ENCODE data around the gene MCUB.
A peak's percentile ranks its signal among the peaks of the same experiment; 100 is the strongest.
"Not testable (repeated sequence)": the region's sequence is repeated elsewhere in the genome, so short reads cannot be mapped to it uniquely, and the experiment has no call there.

Gene MCUB

GRCh38 chr4:109579997-109580396 lies 20.0 kb downstream of the MCUB start:
- not testable (repeated sequence) for DNase-seq

- peak in 2 of 6 experiments; percentile 25 to 31 for DNase-seq
These were observed 28.1 kb downstream of the MCUB start for GRCh38 chr4:109588176-109588575.

- DNase-seq: no peak
These were observed 29.1 kb downstream of the MCUB start for GRCh38 chr4:109589119-109589518.

GRCh38 chr4:109589605-109590004 lies 29.6 kb downstream of the MCUB start:
- no peak for DNase-seq

- no peak for DNase-seq
These were observed 30.9 kb downstream of the MCUB start for GRCh38 chr4:109590905-109591304.

- no peak for DNase-seq
These were observed 32.3 kb downstream of the MCUB start for GRCh38 chr4:109592367-109592766.

GRCh38 chr4:109595123-109595522 lies 35.1 kb downstream of the MCUB start:
- DNase-seq: not testable (repeated sequence)

- DNase-seq: not testable (repeated sequence)
These were observed 36.5 kb downstream of the MCUB start for GRCh38 chr4:109596420-109597085.

- peak in 3 of 6 experiments; percentile 2 to 10 (median 5) for DNase-seq
These were observed 39.1 kb downstream of the MCUB start for GRCh38 chr4:109599046-109599652.

GRCh38 chr4:109600431-109600830 lies 40.4 kb downstream of the MCUB start:
- DNase-seq: no peak

- no peak for DNase-seq
These were observed 41.3 kb downstream of the MCUB start for GRCh38 chr4:109601336-109601735.

GRCh38 chr4:109607976-109608375 lies 47.9 kb downstream of the MCUB start:
- no peak for DNase-seq

GRCh38 chr4:109608879-109609278 lies 48.8 kb downstream of the MCUB start:
- DNase-seq: no peak

- no peak for DNase-seq
These were observed 49.4 kb downstream of the MCUB start for GRCh38 chr4:109609431-109609830.

GRCh38 chr4:109610489-109610888 lies 50.4 kb downstream of the MCUB start:
- DNase-seq: no peak

- no peak for DNase-seq
These were observed 51.1 kb downstream of the MCUB start for GRCh38 chr4:109611045-109611646.

GRCh38 chr4:109614015-109614414 lies 54.0 kb downstream of the MCUB start:
- no peak for DNase-seq

GRCh38 chr4:109614466-109614865 lies 54.4 kb downstream of the MCUB start:
- DNase-seq: no peak

- no peak for DNase-seq
These were observed 55.7 kb downstream of the MCUB start for GRCh38 chr4:109615742-109616141.

- no peak for DNase-seq
These were observed 56.2 kb downstream of the MCUB start for GRCh38 chr4:109616243-109616642.

GRCh38 chr4:109622626-109623025 lies 62.6 kb downstream of the MCUB start:
- DNase-seq: no peak

GRCh38 chr4:109624536-109624935 lies 64.5 kb downstream of the MCUB start:
- DNase-seq: no peak

GRCh38 chr4:109627361-109627760 lies 67.3 kb downstream of the MCUB start:
- no peak for DNase-seq

GRCh38 chr4:109629775-109630174 lies 69.7 kb downstream of the MCUB start:
- DNase-seq: no peak
